Activated CD4-positive, CD25-positive, alpha-beta regulatory T cell (primary cell): ENCODE data around the gene NUS1.
"Not testable (repeated sequence)": the region's sequence is repeated elsewhere in the genome, so short reads cannot be mapped to it uniquely, and the experiment has no call there.

ENCODE experiments used
- DNase-seq, 4 experiments: peaks; one replicate each; lab custom pipeline; 2025; lab: John Stamatoyannopoulos, UW

NUS1 gene

DNA sequence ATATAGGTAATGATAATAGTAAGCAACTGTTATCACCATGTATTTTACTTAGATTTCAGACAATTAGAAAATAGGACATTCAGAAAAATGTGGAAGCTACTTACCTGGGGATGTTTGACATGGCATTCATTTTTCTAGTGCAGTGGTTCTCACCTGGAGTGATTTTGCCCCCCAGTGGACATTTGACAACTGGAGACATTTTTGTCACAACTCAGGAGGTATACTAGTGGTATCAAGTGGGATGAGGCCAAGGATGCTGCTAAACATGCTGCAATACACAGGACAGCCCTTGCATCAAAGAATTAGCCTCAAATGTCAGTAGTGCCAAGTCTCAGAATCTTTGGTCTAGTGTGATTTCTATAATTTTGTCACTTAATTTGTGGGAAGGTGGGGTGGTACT, 36.1 kb downstream of the NUS1 start:
- DNase-seq: no peak

DNA sequence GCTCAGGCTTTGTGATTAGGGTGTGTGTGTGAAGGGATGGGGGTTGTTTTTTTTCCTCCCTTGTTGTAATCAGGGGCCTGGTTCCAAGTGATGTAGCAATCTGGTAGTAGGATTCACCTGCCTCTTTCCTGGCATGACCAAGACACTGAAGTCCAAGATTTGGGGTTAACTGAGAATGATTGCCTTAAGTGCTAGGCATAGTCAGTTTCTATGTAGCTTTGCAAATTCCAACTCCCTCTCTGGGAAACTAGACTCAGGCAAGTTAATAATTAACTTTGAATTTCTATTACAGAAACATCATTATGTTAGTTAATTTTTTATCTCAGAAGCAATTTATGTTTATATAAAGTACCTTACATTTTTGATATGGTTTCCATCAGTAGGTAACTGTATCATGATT, 43.6 kb downstream of the NUS1 start:
- DNase-seq: no peak

- DNase-seq: not testable (repeated sequence)
These were observed 46.3 kb downstream of the NUS1 start for GRCh38 chr6:117721520-117721919.

DNA sequence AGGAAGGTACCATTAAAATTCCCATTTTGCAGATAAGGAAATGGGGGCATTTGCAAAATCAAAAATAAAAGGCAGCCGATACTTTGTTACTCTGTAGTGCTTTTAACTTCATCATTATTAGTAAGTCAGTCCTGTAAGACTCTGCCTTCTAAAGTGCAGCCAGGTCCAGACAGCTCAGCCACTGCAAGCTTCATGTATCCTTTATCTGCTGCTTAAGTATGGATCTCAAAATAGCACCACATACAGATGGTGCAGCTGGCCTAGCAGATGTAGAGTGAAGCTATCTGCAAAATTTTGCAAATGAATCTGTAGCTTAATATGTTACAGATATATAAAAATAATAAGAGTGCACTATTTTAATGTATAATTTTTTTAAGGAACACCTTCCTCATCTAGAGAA, 53.4 kb downstream of the NUS1 start:
- no peak for DNase-seq

DNA sequence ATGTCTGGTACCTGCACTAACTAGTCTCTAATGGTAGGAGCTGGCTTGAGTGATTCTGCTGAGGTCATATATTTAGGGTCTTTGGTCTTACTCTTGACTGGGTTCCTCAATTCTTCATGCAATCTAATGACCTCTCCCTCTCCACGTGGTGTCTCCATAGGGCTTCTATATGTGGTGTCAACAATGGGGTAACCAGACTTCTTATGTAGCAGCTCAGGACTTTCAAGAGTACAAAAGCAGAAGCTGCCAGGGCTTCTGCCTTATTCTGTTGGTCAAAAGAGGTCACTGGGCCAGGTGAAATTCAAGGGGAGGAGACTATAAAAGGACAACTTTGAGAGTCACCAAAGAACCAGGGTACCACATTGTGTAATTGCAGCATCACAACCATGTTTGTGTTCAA, 54.3 kb downstream of the NUS1 start:
- DNase-seq: no peak

DNA sequence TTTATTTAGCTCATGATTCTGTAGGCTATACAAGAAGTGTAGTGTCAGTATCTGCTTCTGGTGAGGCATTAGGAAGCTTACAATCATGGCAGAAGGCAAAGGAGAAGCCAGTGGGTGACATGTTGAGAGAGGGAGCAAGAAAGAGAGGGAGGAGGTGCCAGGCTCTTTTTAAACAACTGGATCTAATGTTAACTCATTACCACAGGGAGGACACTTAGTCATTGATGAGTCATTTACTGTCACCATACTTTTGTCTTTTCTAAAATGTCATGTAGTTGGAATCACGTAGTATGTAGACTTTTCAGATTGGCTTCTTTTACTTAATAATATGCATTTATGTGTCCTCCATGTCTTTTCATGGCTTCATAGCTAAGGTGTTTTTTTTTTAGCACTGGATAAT, 58.1 kb downstream of the NUS1 start:
- no peak for DNase-seq

GRCh38 chr6:117739869-117740268, 64.6 kb downstream of the NUS1 start:
- DNase-seq: no peak

DNA sequence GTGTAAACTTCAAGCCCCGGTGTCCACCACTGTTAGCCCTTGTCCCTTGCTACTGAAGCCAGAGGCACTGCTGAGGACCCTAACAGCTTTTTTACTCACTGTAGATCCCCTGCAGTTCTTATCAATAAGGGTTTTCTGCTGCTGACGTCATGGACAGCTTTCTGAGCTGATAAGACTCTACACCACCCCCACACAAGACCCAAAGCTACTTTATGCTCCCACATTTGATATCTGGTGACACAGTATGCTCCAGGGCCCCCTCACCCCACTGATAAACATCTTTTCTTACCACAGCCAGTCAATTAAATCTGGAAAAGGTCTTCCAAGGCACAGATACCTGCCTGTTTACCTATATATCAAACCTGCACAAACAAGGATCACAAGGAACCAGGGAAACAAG, 65.3 kb downstream of the NUS1 start:
- DNase-seq: no peak

DNA sequence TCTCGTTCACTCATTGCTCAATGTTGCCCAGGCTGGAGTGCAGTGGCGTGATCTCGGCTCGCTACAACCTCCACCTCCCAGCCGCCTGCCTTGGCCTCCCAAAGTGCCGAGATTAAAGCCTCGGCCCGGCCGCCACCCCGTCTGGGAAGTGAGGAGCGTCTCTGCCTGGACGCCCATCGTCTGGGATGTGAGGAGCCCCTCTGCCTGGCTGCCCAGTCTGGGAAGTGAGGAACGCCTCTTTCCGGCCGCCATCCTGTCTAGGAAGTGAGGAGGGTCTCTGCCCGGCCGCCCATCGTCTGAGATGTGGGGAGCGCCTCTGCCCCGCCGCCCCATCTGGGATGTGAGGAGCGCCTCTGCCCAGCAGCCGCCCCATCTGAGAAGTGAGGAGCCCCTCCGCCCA, 75.4 kb downstream of the NUS1 start:
- not testable (repeated sequence) for DNase-seq
